HPDE6-E6E7 (cell line): Measurements from ENCODE around the gene NDUFA13.

Experiments used
- DNase-seq: peaks from one replicate; pipeline ENCODE4 v3.0.0; 2011; ENCODE audit warnings: missing footprints; ENCODE audit errors: extremely low spot score

The NDUFA13 gene

DNA sequence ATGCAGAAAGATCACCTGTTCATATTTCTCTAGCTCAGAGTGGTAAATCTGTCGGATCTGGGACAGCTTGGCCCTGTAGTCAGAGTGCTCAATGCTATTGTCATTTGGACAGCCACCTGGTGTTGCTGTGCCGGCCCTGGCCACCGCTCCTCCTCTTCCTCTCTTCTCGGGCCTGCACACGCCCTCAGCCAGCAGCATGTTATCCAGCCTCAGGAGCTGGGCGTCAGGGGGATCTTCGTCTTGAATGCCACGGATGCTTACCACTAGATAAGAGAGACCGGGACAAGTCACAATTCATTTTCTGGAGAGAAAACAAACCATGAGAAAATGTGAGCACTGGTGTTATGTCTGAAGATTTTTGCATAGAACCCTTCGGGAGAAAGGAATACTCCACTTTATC is 54.5 kb downstream of the NDUFA13 start:
- DNase-seq: no peak

DNA sequence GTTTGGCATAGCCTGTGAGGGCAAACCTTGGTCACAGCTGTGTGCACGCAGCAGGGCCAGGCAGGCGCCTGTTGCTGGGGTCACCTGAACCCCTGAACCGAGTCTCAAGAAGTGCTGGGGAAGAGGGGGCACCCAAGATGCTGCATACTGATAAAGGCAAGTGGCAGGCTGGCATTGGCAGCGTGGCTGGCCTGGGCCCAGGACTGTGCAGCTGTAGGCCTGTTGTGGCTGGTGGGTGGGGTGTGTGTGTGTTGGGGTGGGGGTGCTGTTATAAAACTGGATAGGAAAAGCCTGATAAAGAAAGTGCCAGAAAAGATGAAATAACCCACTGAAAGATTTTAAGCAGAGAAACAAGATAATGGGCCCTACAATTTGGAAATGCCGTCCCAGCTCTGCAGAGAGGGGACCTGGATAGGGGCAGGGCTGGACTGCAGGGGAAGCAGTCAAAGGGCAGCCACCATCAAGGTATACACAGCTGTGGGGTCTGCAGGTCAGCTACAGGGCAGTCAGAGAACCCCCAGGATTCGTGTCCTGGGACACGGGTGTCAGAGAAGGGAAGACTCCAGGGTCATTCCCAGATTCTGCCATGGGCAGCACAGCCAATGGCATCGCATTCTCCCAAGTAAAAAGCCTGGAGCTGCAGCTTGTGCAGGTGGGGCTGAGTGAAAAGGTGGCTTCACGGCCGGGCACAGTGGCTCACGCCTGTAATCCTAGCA is 55.2 kb downstream of the NDUFA13 start:
- DNase-seq: no peak

DNA sequence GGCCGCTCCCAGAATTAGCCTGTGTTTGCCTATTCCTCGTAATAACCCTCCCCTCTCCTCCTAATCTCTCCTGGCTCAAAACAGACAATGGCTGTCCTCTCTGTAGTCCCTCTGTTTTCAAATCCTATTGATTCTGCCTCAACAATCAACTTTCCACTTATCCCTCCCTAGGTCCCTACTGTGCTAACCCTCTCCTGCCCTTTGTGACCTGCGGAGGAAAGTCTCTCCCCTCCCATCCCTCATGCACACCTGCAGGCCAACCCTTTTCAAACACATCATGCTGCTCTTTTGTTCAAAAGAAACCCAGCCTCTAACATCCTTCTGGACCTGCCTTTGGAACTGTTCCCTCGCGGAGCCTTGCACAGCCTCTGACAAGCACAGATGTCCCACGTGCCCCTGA is 59.4 kb downstream of the NDUFA13 start:
- no peak for DNase-seq
